ENCODE measurements around the gene HOXB1.
"Not testable (repeated sequence)": the region's sequence is repeated elsewhere in the genome, so short reads cannot be mapped to it uniquely, and the experiment has no call there.

The HOXB1 gene

DNA sequence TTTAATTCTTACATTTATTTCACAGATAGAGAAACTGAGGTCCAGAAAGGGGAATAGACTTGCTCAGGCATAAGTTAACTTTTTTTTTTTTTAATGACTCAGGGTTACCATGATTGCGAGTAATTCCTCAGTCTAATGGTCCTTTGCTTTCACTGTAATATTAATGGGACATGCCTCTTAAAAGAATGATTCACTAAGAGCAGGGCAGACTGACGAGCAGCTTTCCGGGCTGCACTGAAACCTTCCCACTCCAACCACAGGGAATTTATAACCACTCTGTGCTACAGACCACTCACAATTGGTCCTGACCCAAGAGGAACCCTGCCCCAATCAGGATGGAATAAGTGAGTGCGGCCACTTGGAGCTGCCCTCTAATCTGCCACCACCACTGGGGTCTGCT lies 8.4 kb upstream of the HOXB1 start:
- TF ChIP-seq, protein P1, sequence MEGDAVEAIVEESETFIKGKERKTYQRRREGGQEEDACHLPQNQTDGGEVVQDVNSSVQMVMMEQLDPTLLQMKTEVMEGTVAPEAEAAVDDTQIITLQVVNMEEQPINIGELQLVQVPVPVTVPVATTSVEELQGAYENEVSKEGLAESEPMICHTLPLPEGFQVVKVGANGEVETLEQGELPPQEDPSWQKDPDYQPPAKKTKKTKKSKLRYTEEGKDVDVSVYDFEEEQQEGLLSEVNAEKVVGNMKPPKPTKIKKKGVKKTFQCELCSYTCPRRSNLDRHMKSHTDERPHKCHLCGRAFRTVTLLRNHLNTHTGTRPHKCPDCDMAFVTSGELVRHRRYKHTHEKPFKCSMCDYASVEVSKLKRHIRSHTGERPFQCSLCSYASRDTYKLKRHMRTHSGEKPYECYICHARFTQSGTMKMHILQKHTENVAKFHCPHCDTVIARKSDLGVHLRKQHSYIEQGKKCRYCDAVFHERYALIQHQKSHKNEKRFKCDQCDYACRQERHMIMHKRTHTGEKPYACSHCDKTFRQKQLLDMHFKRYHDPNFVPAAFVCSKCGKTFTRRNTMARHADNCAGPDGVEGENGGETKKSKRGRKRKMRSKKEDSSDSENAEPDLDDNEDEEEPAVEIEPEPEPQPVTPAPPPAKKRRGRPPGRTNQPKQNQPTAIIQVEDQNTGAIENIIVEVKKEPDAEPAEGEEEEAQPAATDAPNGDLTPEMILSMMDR (IDR thresholded peaks at IDR 0.05; ENCODE audit: low read depth, low read length): no peak
- no peak for DNase-seq (ENCODE audit: extremely low read depth, low read depth)

GRCh38 chr17:48537316-48537715 lies 6.5 kb upstream of the HOXB1 start:
- TF ChIP-seq, protein P1 (IDR thresholded peaks at IDR 0.05; ENCODE audit: low read depth, low read length): no peak
- no peak for DNase-seq (ENCODE audit: extremely low read depth, low read depth)

DNA sequence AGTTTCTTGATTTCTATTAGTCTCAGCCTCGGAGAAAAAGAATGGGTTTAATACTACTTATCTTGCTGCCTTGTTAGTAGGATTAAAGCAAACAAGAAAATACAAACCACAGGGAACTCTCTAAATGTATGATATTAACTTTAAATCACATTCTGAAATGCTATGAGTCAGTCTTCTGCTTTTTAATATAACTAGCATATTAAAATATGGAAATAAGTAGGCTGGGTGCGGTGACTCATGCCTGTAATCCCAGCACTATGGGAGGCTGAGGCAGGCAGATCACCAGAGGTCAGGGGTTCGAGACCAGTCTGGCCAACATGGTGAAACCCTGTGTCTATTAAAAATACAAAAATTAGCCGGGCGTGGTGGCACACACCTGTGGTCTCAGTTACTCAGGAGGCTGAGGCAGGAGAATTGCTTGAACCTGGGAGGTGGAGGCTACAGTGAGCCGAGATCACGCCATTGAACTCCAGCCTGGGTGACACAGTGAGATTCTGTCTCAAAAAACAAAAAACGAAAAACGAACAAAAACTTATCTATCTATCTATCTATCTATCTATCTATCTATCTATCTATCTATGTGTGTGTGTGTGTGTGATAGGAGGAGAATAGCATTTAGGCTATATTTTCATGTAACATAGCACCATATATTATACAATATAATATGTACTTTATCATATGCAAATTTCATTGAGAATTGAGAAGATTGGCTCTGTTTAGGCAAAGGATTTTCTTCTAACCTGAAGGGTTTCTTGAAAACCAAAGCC lies 5.2 kb upstream of the HOXB1 start:
- DNase-seq (ENCODE audit: extremely low read depth, low read depth): not testable (repeated sequence)

- TF ChIP-seq, protein P1 (IDR thresholded peaks at IDR 0.05; ENCODE audit: low read depth, low read length): no peak
- DNase-seq (ENCODE audit: extremely low read depth, low read depth): no peak
Measured at GRCh38 chr17:48532261-48532660, 1.4 kb upstream of the HOXB1 start.

- DNase-seq (ENCODE audit: extremely low read depth, low read depth): no peak
- TF ChIP-seq, protein P1 (IDR thresholded peaks at IDR 0.05; ENCODE audit: low read depth, low read length): no peak
Measured at GRCh38 chr17:48530208-48530886, 464 bp downstream of the HOXB1 start.

DNA sequence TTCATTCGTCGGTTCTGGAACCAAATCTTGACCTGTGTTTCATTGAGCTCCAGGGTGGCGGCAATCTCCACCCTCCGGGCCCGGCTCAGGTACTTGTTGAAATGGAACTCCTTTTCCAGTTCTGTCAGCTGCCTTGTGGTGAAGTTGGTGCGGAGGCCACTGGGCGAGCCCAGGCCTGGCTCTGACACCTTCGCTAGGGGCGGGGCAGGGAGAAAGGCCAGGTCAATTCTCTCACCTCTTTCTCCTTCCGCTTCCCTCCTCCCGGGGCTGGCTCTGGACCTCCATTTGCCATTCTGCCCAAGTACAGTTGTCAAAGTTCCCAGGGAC lies 1.2 kb downstream of the HOXB1 start:
- TF ChIP-seq, protein P1 (IDR thresholded peaks at IDR 0.05; ENCODE audit: low read depth, low read length): no peak
- no peak for DNase-seq (ENCODE audit: extremely low read depth, low read depth)

- DNase-seq (ENCODE audit: extremely low read depth, low read depth): no peak
- TF ChIP-seq, protein P1 (IDR thresholded peaks at IDR 0.05; ENCODE audit: low read depth, low read length): no peak
Measured at GRCh38 chr17:48528936-48529682, 1.7 kb downstream of the HOXB1 start.

Data from AG09319 (cell line).